Upper lobe of left lung (tissue), 4 donors: Measurements from ENCODE around the gene B3GNT9.
A peak's percentile ranks its signal among the peaks of the same experiment; 100 is the strongest.

Source experiments
- EP300 ChIP-seq, 4 donors: sonication (generic); formaldehyde crosslinking; IDR thresholded peaks; one replicate each; pipeline ENCODE4 v1.5.1; 2017; ENCODE audit warnings: antibody characterized with exemption in 4 of 4, control low read depth in 2 of 4
- POLR2A ChIP-seq, 4 donors: fragments of 450-650 bp; IDR thresholded peaks; one replicate each; pipeline ENCODE4 v1.5.1; 2016 to 2017; ENCODE audit warnings: antibody characterized with exemption in 4 of 4, mild to moderate bottlenecking in 2 of 4
- POLR2AphosphoS5 ChIP-seq, 2 donors: sonication (generic); formaldehyde crosslinking; IDR thresholded peaks; one replicate each; pipeline ENCODE4 v1.5.1; 2017; ENCODE audit warnings: antibody characterized with exemption in 2 of 2
- TF ChIP-seq, protein P1 (sequence below), 6 experiments: fragments of 450-650 bp in 4 of 6; fragments of 200-600 bp in 2 of 6; sonication (generic) in 2 of 6; IDR thresholded peaks; one replicate each; pipeline ENCODE4 v1.5.1; 2016 to 2019; ENCODE audit warnings: antibody characterized with exemption in 6 of 6

DNA sequence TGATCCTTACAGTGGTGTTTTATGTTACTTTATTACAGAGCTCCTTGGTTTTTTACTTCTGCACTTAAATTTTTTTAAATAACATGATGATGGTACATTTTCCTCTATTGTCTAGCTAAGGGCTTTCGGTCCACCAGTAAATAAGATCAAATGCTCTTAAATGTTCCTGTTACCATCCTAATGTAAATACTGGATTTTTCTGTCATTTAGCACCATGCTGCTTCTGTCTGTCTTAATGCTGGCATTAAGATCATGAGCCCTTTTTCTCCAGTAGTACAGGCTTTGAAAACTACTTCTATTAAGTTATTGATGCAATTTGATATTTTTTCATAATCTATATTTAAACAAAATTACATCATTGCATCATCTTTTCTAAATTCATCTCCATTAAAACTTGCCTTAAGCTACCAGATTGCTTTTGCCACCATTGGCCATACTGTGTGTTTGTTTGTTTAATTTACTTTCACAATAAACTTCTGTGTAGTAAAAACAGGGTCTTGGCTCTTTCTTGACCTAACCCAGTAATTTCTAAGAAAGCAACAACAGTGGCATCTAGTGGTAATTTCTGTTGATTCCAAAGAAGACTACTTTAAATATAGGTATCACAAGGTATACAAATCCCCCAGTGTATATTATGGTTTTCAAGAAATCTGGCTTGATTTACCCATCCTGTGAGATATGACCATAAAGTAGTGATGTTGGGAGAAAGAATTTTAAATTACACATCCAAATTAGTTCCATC, 50.1 kb downstream of the B3GNT9 start:
- TF ChIP-seq POLR2A (IDR thresholded peaks at IDR 0.05) (no peak), EP300 (IDR thresholded peaks at IDR 0.05) (no peak), POLR2AphosphoS5 (IDR thresholded peaks at IDR 0.05) (no peak)
- TF ChIP-seq, protein P1, sequence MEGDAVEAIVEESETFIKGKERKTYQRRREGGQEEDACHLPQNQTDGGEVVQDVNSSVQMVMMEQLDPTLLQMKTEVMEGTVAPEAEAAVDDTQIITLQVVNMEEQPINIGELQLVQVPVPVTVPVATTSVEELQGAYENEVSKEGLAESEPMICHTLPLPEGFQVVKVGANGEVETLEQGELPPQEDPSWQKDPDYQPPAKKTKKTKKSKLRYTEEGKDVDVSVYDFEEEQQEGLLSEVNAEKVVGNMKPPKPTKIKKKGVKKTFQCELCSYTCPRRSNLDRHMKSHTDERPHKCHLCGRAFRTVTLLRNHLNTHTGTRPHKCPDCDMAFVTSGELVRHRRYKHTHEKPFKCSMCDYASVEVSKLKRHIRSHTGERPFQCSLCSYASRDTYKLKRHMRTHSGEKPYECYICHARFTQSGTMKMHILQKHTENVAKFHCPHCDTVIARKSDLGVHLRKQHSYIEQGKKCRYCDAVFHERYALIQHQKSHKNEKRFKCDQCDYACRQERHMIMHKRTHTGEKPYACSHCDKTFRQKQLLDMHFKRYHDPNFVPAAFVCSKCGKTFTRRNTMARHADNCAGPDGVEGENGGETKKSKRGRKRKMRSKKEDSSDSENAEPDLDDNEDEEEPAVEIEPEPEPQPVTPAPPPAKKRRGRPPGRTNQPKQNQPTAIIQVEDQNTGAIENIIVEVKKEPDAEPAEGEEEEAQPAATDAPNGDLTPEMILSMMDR (IDR thresholded peaks at IDR 0.05) = peak in 1 of 6 experiments; percentile 9
